Activated gamma-delta T cell treated with Interleukin-2 at 50 U/mL for 16 hours (primary cell): ENCODE results near the gene FAM131A.

Experiments
- DNase-seq: peaks from one replicate; pipeline ENCODE4 v3.0.0-alpha.2; 2020

The FAM131A gene

DNA sequence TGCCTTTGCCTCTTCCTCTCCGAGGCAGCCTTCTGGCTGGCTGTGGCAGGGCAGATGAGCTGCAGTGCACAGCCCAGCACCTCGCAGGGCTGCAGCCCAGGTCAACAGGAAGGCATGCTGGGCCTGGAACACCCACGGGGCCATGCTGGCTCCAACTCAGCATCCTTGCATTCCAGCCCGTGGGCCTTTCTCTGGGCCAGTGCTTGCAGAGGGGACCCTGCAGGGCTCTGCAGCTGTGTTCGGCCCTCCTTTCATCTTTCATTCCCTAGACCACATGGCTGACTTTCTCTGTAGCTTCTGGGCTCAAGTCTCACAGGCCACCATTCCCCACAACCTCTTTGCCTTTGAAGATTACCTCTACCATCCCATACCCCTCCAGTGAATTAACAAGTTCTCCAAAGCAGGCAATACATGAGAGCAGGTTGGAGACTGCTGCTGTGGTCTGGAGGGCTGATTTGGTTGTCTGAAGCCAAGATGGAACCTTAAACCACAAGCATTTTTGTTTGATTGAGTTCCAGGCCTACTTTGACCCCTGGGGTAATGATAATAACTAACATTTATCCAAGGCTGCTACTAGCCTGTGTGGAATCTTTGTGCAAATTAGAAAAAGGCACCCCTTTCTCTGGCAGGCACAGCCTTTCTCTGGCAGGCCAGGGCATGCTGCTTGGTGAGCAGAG, 5.9 kb downstream of the FAM131A start:
- no peak for DNase-seq

- no peak for DNase-seq
These were observed 7.3 kb downstream of the FAM131A start for GRCh38 chr3:184344579-184345316.

DNA sequence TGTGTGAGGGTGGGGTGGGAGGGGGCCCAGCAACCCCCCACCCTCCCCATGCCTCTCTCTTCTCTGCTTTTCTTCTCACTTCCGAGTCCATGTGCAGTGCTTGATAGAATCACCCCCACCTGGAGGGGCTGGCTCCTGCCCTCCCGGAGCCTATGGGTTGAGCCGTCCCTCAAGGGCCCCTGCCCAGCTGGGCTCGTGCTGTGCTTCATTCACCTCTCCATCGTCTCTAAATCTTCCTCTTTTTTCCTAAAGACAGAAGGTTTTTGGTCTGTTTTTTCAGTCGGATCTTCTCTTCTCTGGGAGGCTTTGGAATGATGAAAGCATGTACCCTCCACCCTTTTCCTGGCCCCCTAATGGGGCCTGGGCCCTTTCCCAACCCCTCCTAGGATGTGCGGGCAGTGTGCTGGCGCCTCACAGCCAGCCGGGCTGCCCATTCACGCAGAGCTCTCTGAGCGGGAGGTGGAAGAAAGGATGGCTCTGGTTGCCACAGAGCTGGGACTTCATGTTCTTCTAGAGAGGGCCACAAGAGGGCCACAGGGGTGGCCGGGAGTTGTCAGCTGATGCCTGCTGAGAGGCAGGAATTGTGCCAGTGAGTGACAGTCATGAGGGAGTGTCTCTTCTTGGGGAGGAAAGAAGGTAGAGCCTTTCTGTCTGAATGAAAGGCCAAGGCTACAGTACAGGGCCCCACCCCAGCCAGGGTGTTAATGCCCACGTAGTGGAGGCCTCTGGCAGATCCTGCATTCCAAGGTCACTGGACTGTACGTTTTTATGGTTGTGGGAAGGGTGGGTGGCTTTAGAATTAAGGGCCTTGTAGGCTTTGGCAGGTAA, 8.1 kb downstream of the FAM131A start:
- no peak for DNase-seq

DNA sequence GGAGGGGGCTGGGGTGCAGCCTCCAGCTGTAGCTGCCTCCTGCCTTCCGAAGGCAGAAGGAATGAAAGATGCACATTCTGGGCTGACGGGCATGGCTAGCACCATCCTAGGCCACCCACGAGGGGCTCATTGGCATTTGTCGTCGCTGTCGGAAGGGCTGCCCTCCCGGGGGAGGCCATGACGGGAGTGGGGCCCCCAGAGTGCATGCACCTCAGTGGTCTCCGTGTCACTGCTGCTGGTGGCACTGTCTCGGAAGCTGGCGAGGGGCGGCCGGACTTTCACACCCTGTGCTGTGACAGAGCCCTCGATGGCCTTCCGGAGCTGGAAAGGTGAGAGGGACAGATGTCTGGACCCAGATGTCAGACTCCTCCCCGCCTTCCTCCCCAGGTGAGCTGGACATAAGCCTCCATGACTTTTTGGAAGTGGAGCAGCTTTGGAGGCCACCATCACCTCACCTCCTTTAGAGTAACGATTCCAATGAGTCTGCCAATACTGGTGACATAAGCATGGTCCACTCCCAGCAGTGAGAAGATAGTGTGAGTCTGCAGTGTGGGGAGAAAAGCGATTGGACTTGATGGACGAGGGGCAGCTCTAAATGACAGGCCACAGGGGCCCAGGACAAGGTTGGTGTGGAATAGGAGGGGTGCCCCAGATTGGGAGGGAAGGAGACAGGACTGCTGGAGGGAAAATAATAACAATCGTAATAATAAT, 9.2 kb downstream of the FAM131A start:
- no peak for DNase-seq

GRCh38 chr3:184347321-184348056, 10.1 kb downstream of the FAM131A start:
- DNase-seq: no peak

GRCh38 chr3:184348057-184348382, 10.6 kb downstream of the FAM131A start:
- no peak for DNase-seq

- DNase-seq: no peak
These were observed 12.4 kb downstream of the FAM131A start for GRCh38 chr3:184349563-184350470.

- no peak for DNase-seq
These were observed 13.2 kb downstream of the FAM131A start for GRCh38 chr3:184350618-184351017.

- DNase-seq: no peak
These were observed 14.2 kb downstream of the FAM131A start for GRCh38 chr3:184351511-184352148.

GRCh38 chr3:184352149-184352785, 14.9 kb downstream of the FAM131A start:
- DNase-seq: no peak

- DNase-seq: no peak
These were observed 15.6 kb downstream of the FAM131A start for GRCh38 chr3:184352897-184353545.

DNA sequence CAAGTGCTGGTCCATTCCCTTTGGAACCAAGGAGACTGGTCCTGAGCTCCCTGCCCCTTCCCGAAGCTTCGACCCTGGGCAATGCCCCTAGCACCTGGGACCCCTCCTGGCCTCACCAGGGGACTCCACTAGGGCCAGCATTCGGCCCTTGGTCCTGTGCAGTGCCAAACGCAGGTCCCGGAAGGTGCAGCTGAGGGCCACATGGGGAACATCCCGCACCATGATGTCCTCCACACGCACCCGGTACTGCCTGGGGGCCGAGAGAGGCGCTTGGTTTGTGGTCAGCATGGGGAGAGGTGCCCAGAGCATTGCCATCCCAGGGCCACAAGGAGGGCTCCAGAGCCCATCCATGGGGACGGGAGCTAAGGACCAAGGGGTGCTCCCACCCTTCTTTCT, 16.1 kb downstream of the FAM131A start:
- no peak for DNase-seq

DNA sequence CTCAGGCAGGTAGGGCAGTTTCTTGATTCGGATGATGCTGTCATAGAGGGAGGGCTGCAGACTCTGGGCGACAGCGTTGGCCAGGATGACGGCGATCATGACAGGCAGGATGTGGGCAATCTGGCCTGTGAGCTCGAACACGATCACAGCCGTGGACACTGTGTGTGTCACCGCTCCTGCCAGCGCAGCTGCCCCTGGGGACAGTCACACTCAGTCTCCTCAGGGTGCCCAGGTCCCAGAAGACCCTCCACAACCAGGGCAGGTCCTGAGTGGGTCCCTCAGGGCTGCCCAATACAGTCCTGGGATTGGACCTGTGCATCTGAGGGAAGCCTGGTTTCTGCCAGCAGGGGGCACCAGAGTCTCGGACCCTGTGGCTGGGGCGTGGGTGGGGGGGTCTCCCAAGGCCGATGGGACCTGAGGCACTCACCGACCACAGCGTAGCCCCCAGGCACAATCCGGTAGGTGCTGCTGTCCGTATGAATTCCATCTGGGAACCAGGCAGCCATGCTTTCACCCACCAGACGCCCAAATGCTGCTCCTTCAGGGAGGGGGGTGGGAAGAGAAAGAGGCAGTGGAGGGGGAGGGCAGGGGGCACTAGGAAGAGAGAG, 16.8 kb downstream of the FAM131A start:
- DNase-seq: peak; percentile 65

GRCh38 chr3:184354754-184355153, 17.4 kb downstream of the FAM131A start:
- DNase-seq: no peak

GRCh38 chr3:184355261-184356040, 18.1 kb downstream of the FAM131A start:
- no peak for DNase-seq

GRCh38 chr3:184357248-184358123, 20.1 kb downstream of the FAM131A start:
- no peak for DNase-seq

DNA sequence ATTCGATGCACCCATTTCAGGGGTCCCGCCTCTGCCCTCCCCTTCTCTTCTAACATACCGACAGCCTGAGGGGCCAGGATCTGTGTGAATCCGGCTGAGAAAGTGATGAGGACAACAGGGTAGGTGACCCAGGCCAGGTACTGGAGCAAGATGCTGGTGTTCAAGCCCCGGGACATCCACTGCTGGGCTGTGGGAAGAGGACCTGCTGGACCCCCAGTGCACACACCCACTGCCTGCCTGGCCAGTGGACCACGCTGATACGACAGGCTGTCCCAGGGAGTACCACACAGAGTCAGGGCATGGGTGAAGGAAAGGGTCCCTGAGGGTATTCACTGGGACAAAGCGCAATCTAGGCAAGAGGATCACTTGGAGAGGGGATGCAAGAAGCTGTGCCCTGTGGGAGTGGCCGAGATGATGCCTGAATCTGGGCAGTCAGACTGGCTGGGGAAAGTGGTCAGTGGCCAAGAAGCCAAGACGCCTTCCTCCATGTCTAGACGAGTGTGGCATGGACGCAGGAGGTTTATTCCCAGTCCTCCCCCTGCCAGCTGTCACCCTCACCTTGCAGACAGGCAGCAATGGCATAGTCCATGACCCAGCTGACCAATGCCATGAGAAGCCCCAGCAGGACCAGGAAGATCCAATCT, 20.8 kb downstream of the FAM131A start:
- DNase-seq: no peak
